Breast epithelium (tissue), 4 donors: Measurements from ENCODE around the gene GPR162. TPM values are rescaled to one million over a fixed set of nuclear protein-coding genes. Genes with fewer than 3 reads are reported as not detected.

ENCODE experiments used
- DNase-seq, 2 donors: peaks; one replicate each; pipeline ENCODE4 v3.0.0-alpha.2; 2019; ENCODE audit warnings: low spot score in 2 of 2
- H3K27ac ChIP-seq, 2 donors: fragments of 200-600 bp; sonication (generic) in 1 of 2; one replicate each; pipeline ENCODE4 v1.5.1; 2016 to 2019; ENCODE audit warnings: mild to moderate bottlenecking in 1 of 2
- H3K27me3 ChIP-seq, 2 donors: fragments of 200-600 bp; sonication (generic) in 1 of 2; one replicate each; pipeline versions ENCODE4 v1.5.1 to v1.6.0; 2017 to 2019; ENCODE audit warnings: control low read depth in 1 of 2, mild to moderate bottlenecking in 1 of 2
- H3K36me3 ChIP-seq: fragments of 200-600 bp; one replicate; pipeline ENCODE4 v1.5.1; 2019
- H3K4me1 ChIP-seq, 2 donors: fragments of 200-600 bp; sonication (generic); one replicate each; pipeline ENCODE4 v1.5.1; 2016 to 2019; ENCODE audit warnings: control low read depth in 1 of 2
- H3K4me3 ChIP-seq, 3 donors: fragments of 200-600 bp; sonication (generic); 1 replicate in 2 of 3; 2 replicates in 1 of 3; pipeline ENCODE4 v1.5.1; 2016 to 2019; ENCODE audit warnings: mild to moderate bottlenecking in 3 of 3, moderate library complexity in 2 of 3
- H3K9me3 ChIP-seq, 2 donors: fragments of 200-600 bp; sonication (generic) in 1 of 2; one replicate each; pipeline ENCODE4 v1.5.1; 2016 to 2019; ENCODE audit warnings: control low read depth in 1 of 2
- CTCF ChIP-seq, 3 donors: fragments of 450-650 bp; IDR thresholded peaks; one replicate each; pipeline ENCODE4 v1.5.1; 2016 to 2017; ENCODE audit warnings: antibody characterized with exemption in 3 of 3, mild to moderate bottlenecking in 3 of 3, moderate library complexity in 3 of 3
- POLR2A ChIP-seq: fragments of 450-650 bp; IDR thresholded peaks from one replicate; pipeline ENCODE4 v1.6.1; 2016; ENCODE audit warnings: antibody characterized with exemption, mild to moderate bottlenecking, moderate library complexity
- POLR2AphosphoS5 ChIP-seq, 3 donors: sonication (generic); formaldehyde crosslinking; IDR thresholded peaks; one replicate each; pipeline ENCODE4 v1.6.1; 2017; ENCODE audit warnings: antibody characterized with exemption in 3 of 3
- intact Hi-C: fragments of 100-400 bp; cut with DNase I; formaldehyde crosslinking; loops from one replicate; pipeline ENCODE4 v1.15.1; 2023; ENCODE audit warnings: low total_unique reads
- total RNA-seq, 3 donors: library from RNA; depleted of rRNA; stranded (reverse); fragments of >200 nt; gene quantifications; one replicate each; pipeline ENCODE4 v1.1.0, GENCODE V29; 2016

Gene GPR162
- total RNA-seq, 3 donors from 2014 or later: 2.6 to 4.2 (median 4.1) TPM

- Histone ChIP-seq H3K9me3 (no peaks in the 10 kb centered on the region), H3K4me3 (peak overlapping the region; percentile 3 to 28 (median 7)), H3K36me3 (no peaks in the 10 kb centered on the region), H3K27me3 (no peaks in the 10 kb centered on the region), H3K27ac (no peak overlapping the region), H3K4me1 (no peaks in the 10 kb centered on the region)
- intact Hi-C loops: no loop called here
- DNase-seq: no peak
- TF ChIP-seq POLR2AphosphoS5 (IDR thresholded peaks at IDR 0.05): no peak
- no peak for TF ChIP-seq POLR2A
- no peak for TF ChIP-seq CTCF (IDR thresholded peaks at IDR 0.05)
Measured at GRCh38 chr12:6792522-6793201, 29.0 kb upstream of the GPR162 start.

GRCh38 chr12:6795088-6795487 is 26.5 kb upstream of the GPR162 start:
- Histone ChIP-seq H3K4me1 (no peaks in the 10 kb centered on the region), H3K4me3 (no peak overlapping the region), H3K36me3 (no peaks in the 10 kb centered on the region), H3K9me3 (no peaks in the 10 kb centered on the region), H3K27me3 (no peaks in the 10 kb centered on the region), H3K27ac (no peak overlapping the region)
- TF ChIP-seq POLR2AphosphoS5 (IDR thresholded peaks at IDR 0.05): no peak
- no peak for TF ChIP-seq POLR2A
- TF ChIP-seq CTCF (IDR thresholded peaks at IDR 0.05): no peak
- intact Hi-C loops: no loop called here
- no peak for DNase-seq

GRCh38 chr12:6796576-6796975 is 25.0 kb upstream of the GPR162 start:
- Histone ChIP-seq H3K9me3 (no peaks in the 10 kb centered on the region), H3K27me3 (no peaks in the 10 kb centered on the region), H3K4me3 (no peak overlapping the region), H3K4me1 (no peaks in the 10 kb centered on the region), H3K27ac (no peak overlapping the region), H3K36me3 (no peaks in the 10 kb centered on the region)
- no peak for DNase-seq
- intact Hi-C loops: no loop called here
- TF ChIP-seq POLR2AphosphoS5 (IDR thresholded peaks at IDR 0.05): no peak
- no peak for TF ChIP-seq POLR2A
- TF ChIP-seq CTCF (IDR thresholded peaks at IDR 0.05): no peak

GRCh38 chr12:6799147-6799546 is 22.5 kb upstream of the GPR162 start:
- no peak for DNase-seq
- no peaks in the 10 kb centered on the region for H3K27me3 ChIP-seq
- TF ChIP-seq CTCF (IDR thresholded peaks at IDR 0.05) (no peak), POLR2A (no peak), POLR2AphosphoS5 (IDR thresholded peaks at IDR 0.05) (no peak)

GRCh38 chr12:6807170-6807569 is 14.5 kb upstream of the GPR162 start:
- Histone ChIP-seq H3K4me1 (no peaks in the 10 kb centered on the region), H3K9me3 (no peaks in the 10 kb centered on the region), H3K4me3 (no peak overlapping the region), H3K27me3 (no peaks in the 10 kb centered on the region), H3K27ac (no peak overlapping the region), H3K36me3 (no peaks in the 10 kb centered on the region)
- intact Hi-C loops: no loop called here
- no peak for DNase-seq
- TF ChIP-seq POLR2AphosphoS5 (IDR thresholded peaks at IDR 0.05) (no peak), CTCF (IDR thresholded peaks at IDR 0.05) (no peak), POLR2A (no peak)

More at GRCh38 chr12:6799147-6799546, 22.5 kb upstream of the GPR162 start:
- Histone ChIP-seq H3K9me3 (no peaks in the 10 kb centered on the region), H3K27ac (no peak overlapping the region), H3K4me3 (no peak overlapping the region), H3K4me1 (no peaks in the 10 kb centered on the region), H3K36me3 (no peaks in the 10 kb centered on the region)
- intact Hi-C loops: no loop called here
